H1 (cell line): ENCODE data around the gene DBNDD2. TPM values are rescaled to one million over a fixed set of nuclear protein-coding genes. Genes with fewer than 3 reads are reported as not detected.

Experiments
- ASH2L ChIP-seq: fragments of 200-600, 300-600 bp; sonication (generic); IDR thresholded peaks from one replicate; pipeline ENCODE4 v1.7.1; 2017; ENCODE audit warnings: low read length
- POU5F1 ChIP-seq: IDR thresholded peaks from 2 replicates; pipeline ENCODE4 v1.6.1; 2011; ENCODE audit warnings: low read depth, mild to moderate bottlenecking, low read length, moderate library complexity
- polyA plus RNA-seq, 7 experiments: library from polyadenylated mRNA; depleted of rRNA in 3 of 7; stranded (reverse) in 5 of 7; unstranded in 2 of 7; fragments of >200 nt in 5 of 7; fragments of 200-250 nt in 2 of 7; gene quantifications; 1 replicate in 5 of 7; 2 replicates in 1 of 7; 4 replicates in 1 of 7; pipeline versions ENCODE4 v1.2.1 to v1.2.3, GENCODE V29; 2011 to 2013; ENCODE audit warnings: missing spikeins in 2 of 7, mixed read lengths in 2 of 7
- total RNA-seq: library from RNA; stranded (reverse); fragmentation: NEBNext Ultra II Directional; extraction: Animal tissue kit (Norgen Biotek cat#: 25700); gene quantifications from 2 replicates; pipeline ENCODE4 v1.2.1, GENCODE V29; 2021

Gene DBNDD2
- total and polyA plus RNA-seq, 2 of the 8 experiments (the other 6 are each of a cell fraction or from before 2014, with no cell fraction given), result 55.8 to 96.3 TPM

GRCh38 chr20:45420125-45420524 is 12.0 kb downstream of the DBNDD2 start (continued):
- TF ChIP-seq POU5F1, result no peak
- no peak for TF ChIP-seq ASH2L
